Prostate gland (tissue), 2 donors: Measurements from ENCODE around the gene PCDH9. TPM values are rescaled to one million over a fixed set of nuclear protein-coding genes. Genes with fewer than 3 reads are reported as not detected.

Source experiments
- DNase-seq: peaks from one replicate; pipeline ENCODE4 v3.0.0-alpha.2; 2019; ENCODE audit warnings: low spot score
- H3K27ac ChIP-seq, 2 donors: fragments of 200-600 bp; sonication (generic); 2 replicates each; pipeline ENCODE4 v1.5.1; 2017 to 2019
- H3K27me3 ChIP-seq: fragments of 200-600 bp; sonication (generic); replicated peaks from 2 replicates; pipeline ENCODE4 v1.5.1; 2019; ENCODE audit not compliant: insufficient read depth
- H3K36me3 ChIP-seq, 2 donors: fragments of 200-600 bp; sonication (generic); 1 replicate in 1 of 2; 2 replicates in 1 of 2; pipeline versions ENCODE4 v1.5.1 to v1.8.1; 2017 to 2019
- H3K4me1 ChIP-seq: fragments of 200-600 bp; sonication (generic); replicated peaks from 2 replicates; pipeline ENCODE4 v1.5.1; 2019
- H3K4me3 ChIP-seq, 2 donors: fragments of 200-600 bp; sonication (generic); 2 replicates each; pipeline ENCODE4 v1.5.1; 2017 to 2019
- H3K9me3 ChIP-seq: fragments of 200-600 bp; sonication (generic); 2 replicates; pipeline ENCODE4 v1.5.1; 2017
- CTCF ChIP-seq, 4 experiments: fragments of 200-600 bp in 2 of 4; fragments of 450-650 bp in 2 of 4; sonication (generic) in 2 of 4; IDR thresholded peaks; 1 replicate in 3 of 4; 2 replicates in 1 of 4; pipeline ENCODE4 v1.5.1; 2016 to 2019; ENCODE audit warnings: antibody characterized with exemption in 4 of 4, mild to moderate bottlenecking in 2 of 4, moderate library complexity in 2 of 4
- POLR2A ChIP-seq: fragments of 450-650 bp; IDR thresholded peaks from one replicate; pipeline ENCODE4 v1.6.1; 2016; ENCODE audit warnings: antibody characterized with exemption, mild to moderate bottlenecking
- POLR2AphosphoS5 ChIP-seq: sonication (generic); formaldehyde crosslinking; IDR thresholded peaks from one replicate; pipeline ENCODE4 v1.6.1; 2017; ENCODE audit warnings: antibody characterized with exemption
- WGBS: methylation state at CpG from one replicate; pipeline ENCODE4 v1.1.5; 2018; 5-methylcytosine and 5-hydroxymethylcytosine counted together
- intact Hi-C: fragments of 100-400 bp; cut with DNase I; formaldehyde crosslinking; loops from one replicate; pipeline ENCODE4 v1.14.2; 2022
- total RNA-seq, 2 donors: library from RNA; depleted of rRNA; stranded (reverse); fragments of >200 nt; gene quantifications; one replicate each; pipeline ENCODE4 v1.1.0, GENCODE V29; 2016

The PCDH9 gene
- total RNA-seq, 2 donors from 2014 or later = 1.8 to 5.5 TPM

GRCh38 chr13:67156723-67157060 lies 73.4 kb downstream of the PCDH9 start:
- Histone ChIP-seq H3K4me1 (no peaks in the 10 kb centered on the region), H3K27me3 (no peaks in the 10 kb centered on the region), H3K36me3 (no peaks in the 10 kb centered on the region), H3K27ac (no peak overlapping the region), H3K4me3 (no peak overlapping the region), H3K9me3 (no peaks in the 10 kb centered on the region)
- no peak for DNase-seq
- no peak for TF ChIP-seq CTCF (IDR thresholded peaks at IDR 0.05)
- TF ChIP-seq POLR2A = no peak
- TF ChIP-seq POLR2AphosphoS5 = no peak
- intact Hi-C loops = no loop called here
- WGBS = 80% methylated on average over 7 of the region's 7 CpGs

GRCh38 chr13:67155898-67156722 lies 74.0 kb downstream of the PCDH9 start:
- no peak for DNase-seq
- Histone ChIP-seq H3K36me3 (no peaks in the 10 kb centered on the region), H3K9me3 (no peaks in the 10 kb centered on the region), H3K4me1 (no peaks in the 10 kb centered on the region), H3K4me3 (no peak overlapping the region), H3K27ac (no peak overlapping the region), H3K27me3 (no peaks in the 10 kb centered on the region)
- intact Hi-C loops = no loop called here
- no peak for TF ChIP-seq POLR2A
- no peak for TF ChIP-seq POLR2AphosphoS5
- TF ChIP-seq CTCF (IDR thresholded peaks at IDR 0.05) = no peak
- WGBS = 83% methylated on average over 24 of the region's 24 CpGs

GRCh38 chr13:67152085-67152484 lies 78.1 kb downstream of the PCDH9 start:
- no peaks in the 10 kb centered on the region for H3K4me1 ChIP-seq
- WGBS = 71% methylated on average over 2 of the region's 2 CpGs
- intact Hi-C loops = no loop called here
- no peaks in the 10 kb centered on the region for H3K27me3 ChIP-seq
- TF ChIP-seq CTCF (IDR thresholded peaks at IDR 0.05) (no peak), POLR2AphosphoS5 (no peak), POLR2A (no peak)
- DNase-seq = no peak
- H3K36me3 ChIP-seq = no peaks in the 10 kb centered on the region
- H3K9me3 ChIP-seq = no peaks in the 10 kb centered on the region
- H3K4me3 ChIP-seq = no peak overlapping the region
- no peak overlapping the region for H3K27ac ChIP-seq

- Histone ChIP-seq H3K4me3 (no peak overlapping the region), H3K27ac (no peak overlapping the region), H3K36me3 (no peaks in the 10 kb centered on the region), H3K27me3 (no peaks in the 10 kb centered on the region), H3K9me3 (no peaks in the 10 kb centered on the region), H3K4me1 (no peaks in the 10 kb centered on the region)
- no peak for DNase-seq
- intact Hi-C loops = no loop called here
- TF ChIP-seq POLR2AphosphoS5 (no peak), POLR2A (no peak), CTCF (IDR thresholded peaks at IDR 0.05) (no peak)
These were observed 78.5 kb downstream of the PCDH9 start for GRCh38 chr13:67151652-67152051.

- H3K4me3 ChIP-seq = no peak overlapping the region
- WGBS = 59% methylated on average over 1 of the region's 1 CpG
- no peaks in the 10 kb centered on the region for H3K36me3 ChIP-seq
- intact Hi-C loops = no loop called here
- H3K27me3 ChIP-seq = no peaks in the 10 kb centered on the region
- no peak overlapping the region for H3K27ac ChIP-seq
- TF ChIP-seq CTCF (IDR thresholded peaks at IDR 0.05) (no peak), POLR2AphosphoS5 (no peak), POLR2A (no peak)
- H3K9me3 ChIP-seq = no peaks in the 10 kb centered on the region
- no peaks in the 10 kb centered on the region for H3K4me1 ChIP-seq
- DNase-seq = no peak
These were observed 79.5 kb downstream of the PCDH9 start for GRCh38 chr13:67150608-67151007.
